Upper lobe of right lung (tissue), 1 donor: Measurements from ENCODE around the gene CPVL. TPM values are rescaled to one million over a fixed set of nuclear protein-coding genes. Genes with fewer than 3 reads are reported as not detected.

ENCODE experiments used
- ATAC-seq: fragments of 200-7000 bp; cut with Tn5 transposase; one replicate; pipeline ENCODE4 v1.9.1; 2020; ENCODE audit warnings: mild to moderate bottlenecking, moderate library complexity
- DNase-seq: peaks from one replicate; pipeline ENCODE4 v3.0.0-alpha.2; 2020
- H3K27ac ChIP-seq: fragments of 200-600 bp; one replicate; pipeline ENCODE4 v1.8.0; 2022
- H3K27me3 ChIP-seq: fragments of 200-600 bp; one replicate; pipeline ENCODE4 v1.8.0; 2022; ENCODE audit warnings: mild to moderate bottlenecking
- H3K36me3 ChIP-seq: fragments of 200-600 bp; one replicate; pipeline ENCODE4 v1.8.0; 2022
- H3K4me1 ChIP-seq: fragments of 200-600 bp; one replicate; pipeline ENCODE4 v1.8.0; 2022
- H3K4me3 ChIP-seq: fragments of 200-600 bp; one replicate; pipeline ENCODE4 v1.8.0; 2022; ENCODE audit warnings: mild to moderate bottlenecking
- H3K9me3 ChIP-seq: fragments of 200-600 bp; one replicate; pipeline ENCODE4 v1.8.0; 2022
- intact Hi-C: fragments of 100-400 bp; cut with DNase I; formaldehyde crosslinking; loops from one replicate; pipeline ENCODE4 v1.11.0; 2022
- total RNA-seq: library from RNA; stranded (reverse); fragmentation: NEBNext Ultra II Directional; extraction: Animal tissue kit (Norgen Biotek cat#: 25700); gene quantifications from one replicate; pipeline ENCODE4 v1.2.1, GENCODE V29; 2021
- TF ChIP-seq, protein P1 (sequence below): fragments of 200-600 bp; IDR thresholded peaks from one replicate; pipeline ENCODE4 v1.8.0; 2022; ENCODE audit warnings: antibody characterized with exemption
- donor health status: DM: no; HTN: yes; CAD: no; lungs with severe emphysema.

Gene CPVL
- total RNA-seq, 1 donor from 2014 or later: 31.9 TPM

DNA sequence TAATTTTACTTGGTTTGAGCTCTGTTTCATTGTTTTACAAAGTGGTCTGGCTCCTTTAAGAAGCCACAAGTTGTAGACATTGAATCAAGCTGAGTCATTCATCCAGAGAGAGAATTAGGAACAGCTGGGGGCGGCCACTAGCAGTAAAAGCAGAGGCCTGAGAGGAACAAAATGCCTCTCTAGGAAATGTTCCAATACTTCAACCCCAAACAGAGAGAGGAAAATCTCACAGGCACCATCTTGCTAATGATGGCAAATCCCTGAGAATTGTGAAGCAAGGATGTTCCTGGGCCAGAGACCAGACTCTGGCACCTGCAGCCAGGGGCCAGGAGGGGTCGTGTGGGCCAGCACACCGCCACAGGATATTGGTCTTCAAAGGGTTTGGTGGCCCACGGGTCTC, 161.7 kb downstream of the CPVL start:
- Histone ChIP-seq H3K27me3 (no peaks in the 10 kb centered on the region), H3K27ac (peak overlapping the region; percentile 44), H3K4me3 (no peak overlapping the region), H3K9me3 (no peaks in the 10 kb centered on the region), H3K4me1 (peaks cover 26% of the 10 kb centered on the region), H3K36me3 (no peaks in the 10 kb centered on the region)
- DNase-seq (no peak), ATAC-seq (peak; percentile 68)
- TF ChIP-seq, protein P1, sequence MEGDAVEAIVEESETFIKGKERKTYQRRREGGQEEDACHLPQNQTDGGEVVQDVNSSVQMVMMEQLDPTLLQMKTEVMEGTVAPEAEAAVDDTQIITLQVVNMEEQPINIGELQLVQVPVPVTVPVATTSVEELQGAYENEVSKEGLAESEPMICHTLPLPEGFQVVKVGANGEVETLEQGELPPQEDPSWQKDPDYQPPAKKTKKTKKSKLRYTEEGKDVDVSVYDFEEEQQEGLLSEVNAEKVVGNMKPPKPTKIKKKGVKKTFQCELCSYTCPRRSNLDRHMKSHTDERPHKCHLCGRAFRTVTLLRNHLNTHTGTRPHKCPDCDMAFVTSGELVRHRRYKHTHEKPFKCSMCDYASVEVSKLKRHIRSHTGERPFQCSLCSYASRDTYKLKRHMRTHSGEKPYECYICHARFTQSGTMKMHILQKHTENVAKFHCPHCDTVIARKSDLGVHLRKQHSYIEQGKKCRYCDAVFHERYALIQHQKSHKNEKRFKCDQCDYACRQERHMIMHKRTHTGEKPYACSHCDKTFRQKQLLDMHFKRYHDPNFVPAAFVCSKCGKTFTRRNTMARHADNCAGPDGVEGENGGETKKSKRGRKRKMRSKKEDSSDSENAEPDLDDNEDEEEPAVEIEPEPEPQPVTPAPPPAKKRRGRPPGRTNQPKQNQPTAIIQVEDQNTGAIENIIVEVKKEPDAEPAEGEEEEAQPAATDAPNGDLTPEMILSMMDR: no peak
- intact Hi-C loops: no loop called here

DNA sequence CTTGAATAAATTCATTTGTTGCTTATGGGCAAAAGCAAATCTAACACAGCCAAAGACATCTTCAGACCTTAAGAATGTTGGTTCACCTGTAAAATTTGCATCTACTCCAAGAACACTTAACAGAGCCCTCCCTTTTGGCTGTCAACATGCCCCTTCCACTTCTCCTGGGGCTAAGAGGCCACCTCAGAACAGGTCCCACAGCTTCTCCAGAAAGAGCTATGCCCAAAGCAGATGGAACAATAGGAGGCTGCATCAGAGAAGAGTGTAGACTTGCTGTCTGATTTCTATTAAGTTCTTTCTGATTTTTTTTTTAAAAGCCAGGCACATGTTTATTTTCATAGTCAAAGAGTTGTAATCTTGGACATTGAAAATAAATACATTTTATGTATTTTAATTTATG, 162.1 kb downstream of the CPVL start:
- Histone ChIP-seq H3K4me3 (no peak overlapping the region), H3K36me3 (no peaks in the 10 kb centered on the region), H3K4me1 (peaks cover 26% of the 10 kb centered on the region), H3K9me3 (no peaks in the 10 kb centered on the region), H3K27ac (no peak overlapping the region), H3K27me3 (no peaks in the 10 kb centered on the region)
- TF ChIP-seq, protein P1: no peak
- ATAC-seq (peak; percentile 65), DNase-seq (no peak)
- intact Hi-C loops: no loop called here

DNA sequence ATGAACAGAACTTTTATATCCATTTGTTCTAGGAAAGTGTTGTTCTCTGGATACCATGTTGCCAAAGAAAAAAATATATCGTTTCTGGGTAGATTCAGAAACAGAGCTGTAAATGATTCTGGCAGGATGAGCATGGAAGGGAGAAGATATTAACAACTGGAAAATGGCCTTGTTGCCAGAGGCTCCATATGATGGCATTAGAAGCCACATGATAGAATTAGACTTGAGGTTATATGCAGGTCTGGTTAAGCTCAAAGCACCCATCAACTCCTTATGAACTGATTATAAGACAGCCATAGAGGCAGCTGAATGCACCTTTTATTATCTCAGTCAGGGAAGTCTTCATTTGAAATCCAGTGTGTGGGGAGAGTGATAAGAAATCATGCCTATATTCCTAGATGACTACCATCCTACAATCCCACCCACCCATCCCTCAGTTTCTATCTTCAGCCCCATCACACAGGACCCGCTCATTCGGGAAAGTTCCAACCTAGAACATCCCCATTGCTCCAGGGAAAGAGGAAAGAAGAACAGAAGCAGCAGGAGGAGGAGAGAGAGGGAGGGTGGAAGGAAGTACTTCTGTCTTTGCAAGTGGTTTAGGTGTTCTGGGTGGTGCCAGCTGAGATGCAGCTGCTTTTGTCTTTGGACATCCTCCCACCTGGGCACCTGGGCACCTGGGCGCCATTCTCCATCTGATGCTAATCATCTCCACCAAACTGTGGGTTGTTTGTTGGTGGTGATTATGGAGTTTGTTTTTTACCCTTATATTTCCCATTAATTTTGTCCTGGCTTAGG, 162.7 kb downstream of the CPVL start:
- TF ChIP-seq, protein P1: no peak
- intact Hi-C loops: no loop called here
- H3K9me3 ChIP-seq: no peaks in the 10 kb centered on the region
- DNase-seq (no peak), ATAC-seq (no peak)
- H3K36me3 ChIP-seq: no peaks in the 10 kb centered on the region
- peaks cover 26% of the 10 kb centered on the region for H3K4me1 ChIP-seq
- no peak overlapping the region for H3K4me3 ChIP-seq
- H3K27me3 ChIP-seq: no peaks in the 10 kb centered on the region
- H3K27ac ChIP-seq: no peak overlapping the region

DNA sequence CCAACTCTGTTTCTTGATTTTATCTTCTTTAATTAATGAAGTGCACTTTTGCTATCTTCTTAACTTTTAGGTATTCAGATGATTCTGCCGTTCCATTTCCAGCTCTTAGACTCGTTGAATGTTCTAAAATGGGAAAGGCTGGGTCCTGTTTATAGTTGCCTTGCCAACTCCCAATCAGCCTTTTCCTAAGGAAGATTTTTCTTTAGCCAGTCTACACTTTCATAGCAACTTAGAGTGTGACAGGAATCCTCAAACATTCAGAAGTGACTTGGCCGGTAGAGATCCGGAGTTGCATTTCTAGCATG, 165.2 kb downstream of the CPVL start:
- H3K4me1 ChIP-seq: peaks cover 17% of the 10 kb centered on the region
- no peaks in the 10 kb centered on the region for H3K27me3 ChIP-seq
- DNase-seq (no peak), ATAC-seq (no peak)
- no peak overlapping the region for H3K4me3 ChIP-seq
- H3K9me3 ChIP-seq: no peaks in the 10 kb centered on the region
- H3K36me3 ChIP-seq: no peaks in the 10 kb centered on the region
- TF ChIP-seq, protein P1: no peak
- intact Hi-C loops: no loop called here
- H3K27ac ChIP-seq: no peak overlapping the region

DNA sequence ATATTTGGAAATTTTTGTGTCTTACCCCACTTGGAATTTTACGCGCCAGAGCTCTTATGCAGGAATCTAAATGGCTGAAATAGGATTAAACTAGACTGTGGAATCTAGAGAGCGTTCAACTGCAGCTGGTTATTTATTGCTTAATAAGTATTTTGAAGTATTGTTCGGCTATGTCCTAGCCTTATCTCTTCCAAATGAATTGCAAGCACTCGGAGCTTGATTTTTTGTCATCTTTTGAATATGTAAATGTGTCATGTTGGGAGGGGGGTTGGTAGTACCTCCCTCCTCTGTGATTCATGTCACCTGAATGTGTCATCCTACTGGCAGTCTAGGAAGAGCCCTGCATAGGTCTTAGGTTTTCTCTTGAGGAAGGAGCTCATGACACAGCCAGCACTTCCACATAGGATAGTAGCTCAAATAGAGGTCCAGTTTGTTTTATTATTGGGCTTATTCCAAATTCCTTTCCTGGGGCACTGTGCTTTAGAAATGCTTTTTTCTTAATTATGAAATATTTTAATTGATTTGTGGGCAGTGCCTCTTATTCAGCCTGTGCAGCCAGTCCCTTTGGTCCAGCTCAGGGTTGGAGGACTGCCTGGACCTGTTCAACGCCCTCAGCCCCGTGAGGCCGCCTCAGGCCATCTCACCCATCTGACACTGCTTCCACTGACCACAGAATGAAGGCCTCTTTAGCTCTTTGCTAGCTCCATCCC, 165.7 kb downstream of the CPVL start:
- H3K9me3 ChIP-seq: no peaks in the 10 kb centered on the region
- no peaks in the 10 kb centered on the region for H3K27me3 ChIP-seq
- no peaks in the 10 kb centered on the region for H3K36me3 ChIP-seq
- intact Hi-C loops: no loop called here
- no peak for DNase-seq
- TF ChIP-seq, protein P1: no peak
- peaks cover 12% of the 10 kb centered on the region for H3K4me1 ChIP-seq
- no peak overlapping the region for H3K27ac ChIP-seq
- H3K4me3 ChIP-seq: no peak overlapping the region
- ATAC-seq: peak; percentile 45
